NCI-H1417 (cell line): ENCODE measurements around the gene OR2T33.
"Not testable (repeated sequence)": the region's sequence is repeated elsewhere in the genome, so short reads cannot be mapped to it uniquely, and the experiment has no call there.

Experiments used
- DNase-seq, 3 experiments: peaks; one replicate each; lab custom pipeline; 2025; lab: John Stamatoyannopoulos, UW

OR2T33 gene, protein sequence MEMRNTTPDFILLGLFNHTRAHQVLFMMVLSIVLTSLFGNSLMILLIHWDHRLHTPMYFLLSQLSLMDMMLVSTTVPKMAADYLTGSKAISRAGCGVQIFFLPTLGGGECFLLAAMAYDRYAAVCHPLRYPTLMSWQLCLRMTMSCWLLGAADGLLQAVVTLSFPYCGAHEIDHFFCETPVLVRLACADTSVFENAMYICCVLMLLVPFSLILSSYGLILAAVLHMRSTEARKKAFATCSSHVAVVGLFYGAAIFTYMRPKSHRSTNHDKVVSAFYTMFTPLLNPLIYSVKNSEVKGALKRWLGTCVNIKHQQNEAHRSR

GRCh38 chr1:248277876-248278275, at the start of gene OR2T33:
TSS of gene OR2T33 (minus strand) at chr1:248277976. CDS start at chr1:248273814, 4,162 bp downstream.
- DNase-seq, result no peak

GRCh38 chr1:248324468-248324867, 46.7 kb upstream of the OR2T33 start, which contains the start of gene OR2M7:
TSS of gene OR2M7 (minus strand) at chr1:248324568. CDS start at chr1:248324568, 0 bp downstream.
- no peak for DNase-seq

GRCh38 chr1:248316796-248317195, 39.0 kb upstream of the OR2T33 start:
- DNase-seq, result no peak

DNA sequence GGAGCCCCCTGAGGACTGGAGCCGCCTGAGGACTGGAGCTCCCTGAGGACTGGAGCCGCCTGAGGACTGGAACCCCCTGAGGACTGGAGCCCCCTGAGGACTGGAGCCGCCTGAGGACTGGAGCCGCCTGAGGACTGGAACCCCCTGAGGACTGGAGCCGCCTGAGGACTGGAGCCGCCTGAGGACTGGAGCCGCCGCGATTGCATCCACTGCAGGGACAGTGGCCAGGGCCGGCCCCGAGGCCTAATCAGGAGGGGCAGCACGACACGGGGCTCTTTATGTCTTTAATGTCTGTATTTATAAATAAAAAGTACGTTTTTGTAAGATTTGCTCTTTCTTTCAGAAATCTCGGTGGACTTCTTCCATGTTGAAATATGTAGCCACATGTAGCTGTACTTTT, 29.0 kb upstream of the OR2T33 start:
- not testable (repeated sequence) for DNase-seq

DNA sequence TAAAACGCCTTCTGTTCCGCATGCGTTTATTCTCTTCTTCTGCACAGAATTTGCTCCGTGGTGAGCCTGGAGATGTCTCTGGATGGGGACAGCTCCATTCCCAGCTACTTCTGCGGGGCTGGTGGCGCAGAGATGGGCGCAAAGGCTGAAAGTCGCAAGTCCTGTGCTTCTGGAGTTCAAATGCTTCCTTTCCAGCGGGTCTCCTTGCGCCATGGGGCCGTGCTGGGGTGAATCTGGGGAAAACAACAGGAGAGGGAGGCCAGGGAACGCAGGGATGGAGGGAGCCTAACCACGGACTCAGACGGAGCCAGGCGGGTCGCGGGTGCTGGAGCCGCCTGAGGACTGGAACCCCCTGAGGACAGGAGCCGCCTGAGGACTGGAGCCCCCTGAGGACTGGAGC, 28.3 kb upstream of the OR2T33 start:
- DNase-seq, result no peak

DNA sequence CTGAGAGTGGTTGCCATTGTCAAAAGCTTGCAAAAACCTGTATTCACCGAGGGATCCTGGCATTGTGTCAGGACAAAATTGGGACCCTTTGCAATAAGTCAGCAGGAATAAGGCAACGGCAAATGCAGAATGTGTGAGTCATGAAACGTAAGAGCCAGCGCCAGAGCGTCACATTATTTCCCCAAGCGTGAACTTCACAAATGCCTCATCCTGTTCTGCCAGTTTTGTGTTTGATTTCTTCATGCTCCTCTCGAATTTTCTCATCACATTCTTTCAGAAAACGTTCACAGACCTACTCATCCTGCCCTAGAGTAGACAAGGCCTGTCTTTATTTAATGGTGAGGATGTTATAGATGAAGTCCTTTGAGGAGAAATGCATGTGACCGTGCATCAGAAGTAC, 27.9 kb upstream of the OR2T33 start:
- not testable (repeated sequence) for DNase-seq

DNA sequence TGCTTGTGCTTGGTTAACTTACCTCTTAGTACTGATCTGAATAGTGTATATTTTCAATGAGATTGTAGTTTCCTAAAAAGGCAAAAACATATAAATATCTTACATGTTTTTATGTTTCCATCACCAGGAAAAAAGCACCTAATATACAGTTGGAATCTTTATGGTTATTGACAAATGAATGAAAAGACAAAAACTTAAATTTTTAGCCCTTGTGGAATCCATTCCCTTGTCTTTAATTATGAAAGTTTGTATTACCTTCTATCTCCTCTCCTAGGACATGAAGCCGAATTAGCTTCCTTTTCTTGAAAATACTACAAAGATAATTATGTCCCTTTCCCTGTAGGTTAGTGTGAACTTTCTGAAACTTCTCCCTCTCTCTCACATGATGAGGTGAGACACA, 25.5 kb upstream of the OR2T33 start, which contains the start of gene OR2T12:
Gene OR2T12 (minus strand): TSS at position 101 of the 400 bp plus-strand sequence. CDS start 7,846 bp downstream, outside the sequence.
- DNase-seq, result no peak

DNA sequence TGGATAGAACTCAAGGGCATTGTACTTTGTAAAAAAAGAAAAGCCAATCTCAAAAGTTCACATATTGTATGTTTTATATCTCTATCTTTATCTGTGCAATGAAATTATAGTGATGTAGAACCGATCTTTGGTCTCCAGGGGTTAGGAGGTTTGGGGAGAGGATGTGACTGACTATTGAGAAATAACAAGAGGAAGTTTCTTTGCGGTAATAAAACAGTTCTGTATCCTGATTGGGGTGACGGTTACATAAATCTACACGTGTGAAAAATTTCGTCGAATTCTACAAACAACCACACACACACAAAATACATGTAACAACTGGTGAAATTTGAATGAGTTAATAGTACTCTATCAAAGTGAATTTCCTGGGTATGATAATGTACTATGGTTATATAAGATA, 10.6 kb upstream of the OR2T33 start:
- DNase-seq, result no peak

GRCh38 chr1:248273225-248273624, 4.6 kb downstream of the OR2T33 start:
- DNase-seq, result not testable (repeated sequence)

DNA sequence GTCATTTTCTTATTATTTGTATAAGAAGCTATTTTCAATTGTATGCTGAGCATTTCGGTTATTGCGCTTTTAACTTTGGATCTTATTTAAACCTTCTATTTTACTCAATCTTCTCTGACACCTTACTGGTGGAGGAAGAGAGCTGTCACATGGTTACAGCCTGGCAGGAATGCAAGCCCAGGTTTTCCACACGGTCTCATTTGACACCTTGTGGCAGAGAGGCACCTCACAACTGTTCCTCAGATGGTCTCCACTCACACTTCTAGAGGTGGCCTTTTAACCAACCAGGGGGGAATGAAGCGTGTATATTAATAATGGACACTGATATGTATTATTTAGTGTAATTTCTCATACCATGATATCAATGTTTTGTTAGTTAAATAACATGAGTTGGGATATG, 9.6 kb downstream of the OR2T33 start:
- peak in 1 of 3 experiments; percentile 5 for DNase-seq

- DNase-seq, result not testable (repeated sequence)
These were observed 18.5 kb downstream of the OR2T33 start for GRCh38 chr1:248259309-248259708.

- peak in 2 of 3 experiments; percentile 13 to 61 for DNase-seq
These were observed 34.6 kb downstream of the OR2T33 start for GRCh38 chr1:248243204-248243603.

DNA sequence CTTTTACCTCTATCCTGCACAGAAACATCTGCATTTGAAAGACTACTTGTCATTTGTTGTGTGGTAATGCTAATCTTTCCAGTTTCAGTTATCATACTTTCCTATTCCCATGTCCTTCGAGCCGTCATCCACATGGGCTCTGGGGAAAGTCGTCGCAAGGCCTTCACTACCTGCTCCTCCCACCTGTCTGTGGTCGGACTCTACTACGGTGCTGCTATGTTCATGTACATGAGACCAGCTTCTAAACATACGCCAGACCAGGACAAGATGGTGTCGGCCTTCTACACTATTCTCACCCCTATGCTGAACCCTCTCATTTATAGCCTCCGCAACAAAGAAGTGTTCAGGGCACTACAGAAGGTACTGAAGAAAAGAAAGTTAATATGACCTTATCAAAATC, 38.3 kb downstream of the OR2T33 start:
- no peak for DNase-seq

DNA sequence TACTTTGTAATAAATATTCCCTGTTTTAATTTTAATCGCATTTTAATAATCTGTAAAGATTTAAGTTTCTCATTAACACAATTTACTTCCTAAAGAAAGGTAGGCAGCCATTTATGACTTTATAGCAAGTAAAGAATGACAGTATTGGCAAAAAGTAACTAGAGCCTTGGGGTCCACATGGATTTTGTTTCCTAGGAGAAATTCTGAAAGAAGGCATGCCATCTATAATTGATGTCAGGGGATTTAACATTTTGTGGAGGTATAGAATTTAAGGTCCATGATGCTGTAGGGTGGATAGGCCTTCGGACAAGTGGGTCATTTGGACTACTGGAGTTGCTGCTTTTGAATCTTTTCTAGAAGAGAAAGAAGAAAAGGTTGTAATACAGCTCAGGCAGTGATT, 46.7 kb downstream of the OR2T33 start, which contains the start of gene OR2M4:
Gene OR2M4 (plus strand): TSS at position 301 of the 400 bp plus-strand sequence. CDS start 7,512 bp downstream, outside the sequence.
- DNase-seq, result no peak

GRCh38 chr1:248229360-248229908, 48.3 kb downstream of the OR2T33 start:
- DNase-seq, result no peak

GRCh38 chr1:248225537-248225936, 52.2 kb downstream of the OR2T33 start:
- DNase-seq, result no peak
